Nephron progenitor cell (in vitro differentiated cells): ENCODE results near the gene IFFO2.

ENCODE experiments used
- DNase-seq: peaks from one replicate; pipeline ENCODE4 v3.0.0; 2021
- H3K27ac Mint-ChIP-seq: 2 replicates; pipeline ENCODE4 v1.8.0; 2021; ENCODE audit warnings: mild to moderate bottlenecking, moderate library complexity, mixed read lengths
- H3K27me3 Mint-ChIP-seq: 2 replicates; pipeline ENCODE4 v1.8.0; 2021; ENCODE audit warnings: mild to moderate bottlenecking, low read depth, mixed read lengths; ENCODE audit not compliant: poor library complexity
- H3K36me3 Mint-ChIP-seq: 2 replicates; pipeline ENCODE4 v1.8.0; 2021; ENCODE audit warnings: low read depth, mixed read lengths
- H3K4me1 Mint-ChIP-seq: 2 replicates; pipeline ENCODE4 v1.8.0; 2021; ENCODE audit warnings: mixed read lengths
- H3K4me3 Mint-ChIP-seq: 2 replicates; pipeline ENCODE4 v1.8.0; 2021; ENCODE audit warnings: mild to moderate bottlenecking, moderate library complexity, mixed read lengths
- H3K9me3 Mint-ChIP-seq: 2 replicates; pipeline ENCODE4 v1.8.0; 2021; ENCODE audit warnings: mild to moderate bottlenecking, moderate library complexity, mixed read lengths
- CTCF ChIP-seq: fragments of 200-600 bp; sonication (generic); IDR thresholded peaks from 2 replicates; pipeline ENCODE4 v1.5.0; 2021; ENCODE audit warnings: antibody characterized with exemption

The IFFO2 gene

DNA sequence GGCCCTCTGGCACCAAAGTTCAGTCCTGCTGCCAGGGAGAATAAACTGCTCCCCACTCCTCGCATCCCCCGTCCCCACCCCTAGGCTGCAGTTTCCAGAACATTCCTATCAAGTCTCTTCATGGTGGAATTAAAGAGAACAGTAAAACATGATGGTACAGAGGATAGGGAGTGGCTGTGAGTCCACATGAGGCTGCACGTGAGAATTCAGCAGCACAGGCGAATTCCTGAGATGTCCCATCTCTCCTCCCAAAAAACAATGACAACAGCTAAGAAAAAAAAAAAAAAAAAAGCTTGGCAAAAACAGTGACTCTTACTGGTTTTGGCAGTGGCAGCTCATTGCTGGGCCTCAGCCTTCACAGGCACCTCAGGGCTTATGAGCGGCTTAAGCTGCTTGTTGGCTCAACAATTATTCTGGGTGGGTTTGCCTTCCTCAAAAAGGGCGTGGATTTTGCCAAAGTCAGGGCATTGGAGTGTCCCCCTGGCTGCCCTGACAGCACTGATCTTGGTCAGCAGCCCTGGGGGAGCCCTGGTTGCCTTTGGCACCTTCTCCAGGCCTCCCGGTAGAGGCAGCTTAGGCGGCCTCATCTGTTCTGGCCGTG, 5.7 kb upstream of the IFFO2 start:
- Mint-ChIP-seq H3K36me3 (no peaks in the 10 kb centered on the region), H3K4me1 (peaks cover 29% of the 10 kb centered on the region), H3K4me3 (no peak overlapping the region), H3K27me3 (peaks cover 49% of the 10 kb centered on the region), H3K9me3 (no peaks in the 10 kb centered on the region), H3K27ac (no peak overlapping the region)
- no peak for TF ChIP-seq CTCF
- DNase-seq: no peak

DNA sequence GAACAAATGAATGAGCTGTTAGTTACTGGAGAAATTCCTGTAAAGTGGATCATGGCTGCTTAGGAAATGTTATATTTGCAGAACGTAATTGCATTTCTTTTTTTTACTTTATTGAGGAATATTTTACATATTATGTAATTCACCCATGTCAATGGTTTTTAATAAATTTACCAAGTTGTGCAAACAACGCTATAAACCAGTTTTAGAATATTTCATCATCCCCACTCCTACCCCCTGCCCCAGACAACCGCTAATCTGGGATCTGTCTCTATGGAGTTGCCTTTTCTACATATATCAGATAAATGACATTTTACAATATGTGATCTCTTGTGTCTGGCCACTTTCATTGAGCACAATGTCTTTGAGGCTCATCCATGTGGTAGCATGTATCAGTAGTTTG, 4.3 kb upstream of the IFFO2 start:
- no peak for TF ChIP-seq CTCF
- Mint-ChIP-seq H3K36me3 (no peaks in the 10 kb centered on the region), H3K27ac (no peak overlapping the region), H3K4me1 (peaks cover 25% of the 10 kb centered on the region), H3K27me3 (peaks cover 47% of the 10 kb centered on the region), H3K9me3 (no peaks in the 10 kb centered on the region), H3K4me3 (no peak overlapping the region)
- DNase-seq: no peak

- peaks cover 21% of the 10 kb centered on the region for H3K4me1 Mint-ChIP-seq
- peak overlapping the region; percentile 27 for H3K27ac Mint-ChIP-seq
- no peaks in the 10 kb centered on the region for H3K36me3 Mint-ChIP-seq
- TF ChIP-seq CTCF: no peak
- DNase-seq: no peak
- H3K4me3 Mint-ChIP-seq: no peak overlapping the region
- H3K9me3 Mint-ChIP-seq: no peaks in the 10 kb centered on the region
- H3K27me3 Mint-ChIP-seq: peaks cover 45% of the 10 kb centered on the region
These were observed 3.9 kb upstream of the IFFO2 start for GRCh38 chr1:18960409-18960808.

GRCh38 chr1:18959591-18959990, 3.1 kb upstream of the IFFO2 start:
- no peaks in the 10 kb centered on the region for H3K36me3 Mint-ChIP-seq
- no peak for DNase-seq
- peaks cover 52% of the 10 kb centered on the region for H3K27me3 Mint-ChIP-seq
- H3K4me3 Mint-ChIP-seq: no peak overlapping the region
- TF ChIP-seq CTCF: no peak
- H3K27ac Mint-ChIP-seq: no peak overlapping the region
- no peaks in the 10 kb centered on the region for H3K9me3 Mint-ChIP-seq
- H3K4me1 Mint-ChIP-seq: peaks cover 23% of the 10 kb centered on the region

- H3K27me3 Mint-ChIP-seq: peaks cover 68% of the 10 kb centered on the region
- peak overlapping the region; percentile 84 for H3K4me3 Mint-ChIP-seq
- no peak overlapping the region for H3K27ac Mint-ChIP-seq
These were observed 1.2 kb upstream of the IFFO2 start for GRCh38 chr1:18957532-18958300.

More at GRCh38 chr1:18957532-18958300, 1.2 kb upstream of the IFFO2 start:
- H3K36me3 Mint-ChIP-seq: no peaks in the 10 kb centered on the region
- H3K4me1 Mint-ChIP-seq: peaks cover 36% of the 10 kb centered on the region
- no peak for DNase-seq
- no peak for TF ChIP-seq CTCF
- no peaks in the 10 kb centered on the region for H3K9me3 Mint-ChIP-seq
